ENCODE measurements around the gene CDH8.
A peak's percentile ranks its signal among the peaks of the same experiment; 100 is the strongest.

The CDH8 gene

DNA sequence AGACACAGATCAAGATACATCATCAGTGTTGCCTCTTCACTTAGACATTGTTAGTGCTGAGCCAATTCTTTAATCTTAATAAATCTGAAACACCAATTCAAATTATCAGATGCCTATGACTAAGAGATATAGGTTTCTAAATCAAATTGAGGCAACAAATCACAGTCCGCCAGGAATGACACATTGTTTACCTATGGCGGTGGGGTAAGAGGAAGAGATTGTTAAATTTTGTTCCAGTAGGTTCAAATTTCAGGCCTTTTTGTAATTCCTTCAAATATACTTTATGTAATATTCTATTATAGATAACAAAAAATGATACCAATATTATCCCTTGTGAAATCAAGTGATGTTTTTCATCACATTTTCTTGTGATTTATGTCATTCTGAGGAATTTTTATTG lies 145.9 kb downstream of the CDH8 start:
- TF ChIP-seq, protein P1, sequence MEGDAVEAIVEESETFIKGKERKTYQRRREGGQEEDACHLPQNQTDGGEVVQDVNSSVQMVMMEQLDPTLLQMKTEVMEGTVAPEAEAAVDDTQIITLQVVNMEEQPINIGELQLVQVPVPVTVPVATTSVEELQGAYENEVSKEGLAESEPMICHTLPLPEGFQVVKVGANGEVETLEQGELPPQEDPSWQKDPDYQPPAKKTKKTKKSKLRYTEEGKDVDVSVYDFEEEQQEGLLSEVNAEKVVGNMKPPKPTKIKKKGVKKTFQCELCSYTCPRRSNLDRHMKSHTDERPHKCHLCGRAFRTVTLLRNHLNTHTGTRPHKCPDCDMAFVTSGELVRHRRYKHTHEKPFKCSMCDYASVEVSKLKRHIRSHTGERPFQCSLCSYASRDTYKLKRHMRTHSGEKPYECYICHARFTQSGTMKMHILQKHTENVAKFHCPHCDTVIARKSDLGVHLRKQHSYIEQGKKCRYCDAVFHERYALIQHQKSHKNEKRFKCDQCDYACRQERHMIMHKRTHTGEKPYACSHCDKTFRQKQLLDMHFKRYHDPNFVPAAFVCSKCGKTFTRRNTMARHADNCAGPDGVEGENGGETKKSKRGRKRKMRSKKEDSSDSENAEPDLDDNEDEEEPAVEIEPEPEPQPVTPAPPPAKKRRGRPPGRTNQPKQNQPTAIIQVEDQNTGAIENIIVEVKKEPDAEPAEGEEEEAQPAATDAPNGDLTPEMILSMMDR (IDR thresholded peaks at IDR 0.05; ENCODE audit: control insufficient read depth, insufficient read depth, low read depth, low read length, missing control alignments), result no peak
- H3K4me3 ChIP-seq (ENCODE audit: control insufficient read depth, low read depth, low read length), result no peak overlapping the region
- DNase-seq (ENCODE audit: low read depth), result no peak

DNA sequence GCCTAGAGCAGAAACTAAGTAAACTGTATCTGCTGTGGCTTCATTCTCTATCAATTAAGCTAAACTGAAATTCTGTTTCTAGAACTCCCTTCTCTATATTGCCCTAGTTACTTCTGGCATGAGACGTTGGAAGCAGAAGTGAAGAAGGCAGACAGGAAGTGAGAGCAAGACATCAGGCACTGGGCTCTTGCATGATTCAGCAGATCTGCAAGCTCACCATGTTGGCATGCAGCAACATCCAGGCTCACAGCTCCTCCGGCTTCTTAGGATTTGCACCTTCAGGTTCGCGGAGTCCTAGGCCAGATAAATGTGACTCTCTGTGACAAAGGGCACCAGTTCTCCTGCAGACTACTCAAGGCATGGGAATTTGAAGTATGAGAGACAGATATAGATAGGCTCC lies 148.3 kb downstream of the CDH8 start:
- peak; percentile 2 for DNase-seq (ENCODE audit: low read depth)
- TF ChIP-seq, protein P1 (IDR thresholded peaks at IDR 0.05; ENCODE audit: control insufficient read depth, insufficient read depth, low read depth, low read length, missing control alignments), result no peak
- H3K4me3 ChIP-seq (ENCODE audit: control insufficient read depth, low read depth, low read length), result no peak overlapping the region

DNA sequence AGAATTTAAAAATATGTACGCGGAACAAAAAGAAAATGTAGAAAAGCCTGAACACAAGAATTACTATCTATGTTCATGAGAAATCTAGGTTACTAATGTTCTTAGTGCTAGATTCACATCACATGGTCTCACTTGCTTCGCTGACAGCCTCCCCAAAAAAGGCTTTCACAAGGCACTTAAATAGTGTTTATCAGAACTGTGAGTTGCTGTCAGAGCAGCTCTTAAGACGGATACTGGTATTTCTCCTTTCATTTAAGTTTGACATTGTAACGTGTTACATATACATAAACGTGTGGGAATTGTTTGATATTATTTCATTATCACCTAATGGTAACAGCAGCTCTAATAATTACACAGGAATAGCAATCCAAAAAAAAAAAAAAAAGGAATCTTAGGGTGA lies 150.9 kb downstream of the CDH8 start:
- TF ChIP-seq, protein P1 (IDR thresholded peaks at IDR 0.05; ENCODE audit: control insufficient read depth, insufficient read depth, low read depth, low read length, missing control alignments), result no peak
- DNase-seq (ENCODE audit: low read depth), result no peak
- no peak overlapping the region for H3K4me3 ChIP-seq (ENCODE audit: control insufficient read depth, low read depth, low read length)

DNA sequence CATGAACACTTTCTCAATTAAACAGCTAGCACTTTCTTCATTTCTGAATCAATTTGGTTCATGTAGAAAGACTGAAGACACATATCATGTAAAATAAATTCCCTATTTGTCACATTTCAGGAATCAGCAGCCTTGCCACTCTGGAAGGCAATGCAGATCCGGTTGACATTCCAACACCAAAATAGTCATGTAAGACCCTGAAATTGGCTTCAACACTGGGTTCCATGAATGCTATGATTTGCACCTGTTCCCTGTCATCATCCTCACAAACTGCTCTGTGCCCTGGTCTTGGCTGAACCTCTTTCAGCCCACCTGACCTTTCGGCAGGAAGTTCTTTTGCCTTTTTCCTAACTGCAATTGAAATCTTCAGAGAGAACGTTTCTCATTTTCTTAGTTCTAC lies 156.9 kb downstream of the CDH8 start:
- H3K4me3 ChIP-seq (ENCODE audit: control insufficient read depth, low read depth, low read length), result no peak overlapping the region
- DNase-seq (ENCODE audit: low read depth), result no peak
- TF ChIP-seq, protein P1 (IDR thresholded peaks at IDR 0.05; ENCODE audit: control insufficient read depth, insufficient read depth, low read depth, low read length, missing control alignments), result no peak

DNA sequence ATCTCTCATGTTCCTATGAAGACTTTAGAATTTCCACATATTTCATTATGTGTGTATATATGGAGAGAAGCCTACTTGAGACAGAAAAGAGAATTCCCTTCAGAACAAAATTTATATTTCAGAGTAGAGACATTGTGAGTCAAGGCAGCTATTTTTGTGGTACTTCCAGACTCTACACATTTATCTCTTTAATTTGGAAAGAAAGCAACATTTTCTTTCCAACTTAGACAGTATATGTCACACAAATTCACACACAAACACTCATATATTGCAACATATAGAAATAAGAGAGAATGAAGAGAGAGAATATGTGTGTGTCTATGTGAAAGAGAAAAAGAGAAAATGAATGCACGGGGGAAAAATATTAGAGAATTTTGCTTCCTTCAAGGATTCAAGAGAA lies 158.8 kb downstream of the CDH8 start:
- no peak overlapping the region for H3K4me3 ChIP-seq (ENCODE audit: control insufficient read depth, low read depth, low read length)
- TF ChIP-seq, protein P1 (IDR thresholded peaks at IDR 0.05; ENCODE audit: control insufficient read depth, insufficient read depth, low read depth, low read length, missing control alignments), result no peak
- no peak for DNase-seq (ENCODE audit: low read depth)

DNA sequence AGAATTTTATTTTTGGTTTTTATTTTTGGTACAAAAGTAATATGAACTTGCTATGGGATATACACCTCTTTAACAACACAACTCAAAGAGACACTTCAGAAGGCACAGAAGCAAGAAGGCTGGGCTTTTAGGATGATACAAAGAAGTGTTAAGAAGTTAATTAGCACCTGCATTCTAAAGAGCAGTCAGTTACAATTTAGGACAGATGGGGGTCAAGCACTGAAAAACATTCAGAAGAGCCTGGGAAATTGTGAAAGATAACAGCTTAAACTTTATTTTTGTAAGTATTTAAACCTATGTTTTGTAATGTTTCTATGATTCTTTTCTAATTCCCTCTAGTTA lies 163.5 kb downstream of the CDH8 start:
- TF ChIP-seq, protein P1 (IDR thresholded peaks at IDR 0.05; ENCODE audit: control insufficient read depth, insufficient read depth, low read depth, low read length, missing control alignments), result no peak
- no peak overlapping the region for H3K4me3 ChIP-seq (ENCODE audit: control insufficient read depth, low read depth, low read length)
- DNase-seq (ENCODE audit: low read depth), result no peak

Data from AG09309 (cell line).